Smooth muscle cell of the pulmonary artery (primary cell): ENCODE data around the gene STMND1. TPM values are rescaled to one million over a fixed set of nuclear protein-coding genes. Genes with fewer than 3 reads are reported as not detected.

Source experiments
- total RNA-seq: library from RNA; depleted of rRNA; stranded (reverse); fragments of >200 nt; gene quantifications from 2 replicates; pipeline ENCODE4 v1.2.3, GENCODE V29; 2014

The STMND1 gene
- total RNA-seq: not detected in 2 replicates

DNA sequence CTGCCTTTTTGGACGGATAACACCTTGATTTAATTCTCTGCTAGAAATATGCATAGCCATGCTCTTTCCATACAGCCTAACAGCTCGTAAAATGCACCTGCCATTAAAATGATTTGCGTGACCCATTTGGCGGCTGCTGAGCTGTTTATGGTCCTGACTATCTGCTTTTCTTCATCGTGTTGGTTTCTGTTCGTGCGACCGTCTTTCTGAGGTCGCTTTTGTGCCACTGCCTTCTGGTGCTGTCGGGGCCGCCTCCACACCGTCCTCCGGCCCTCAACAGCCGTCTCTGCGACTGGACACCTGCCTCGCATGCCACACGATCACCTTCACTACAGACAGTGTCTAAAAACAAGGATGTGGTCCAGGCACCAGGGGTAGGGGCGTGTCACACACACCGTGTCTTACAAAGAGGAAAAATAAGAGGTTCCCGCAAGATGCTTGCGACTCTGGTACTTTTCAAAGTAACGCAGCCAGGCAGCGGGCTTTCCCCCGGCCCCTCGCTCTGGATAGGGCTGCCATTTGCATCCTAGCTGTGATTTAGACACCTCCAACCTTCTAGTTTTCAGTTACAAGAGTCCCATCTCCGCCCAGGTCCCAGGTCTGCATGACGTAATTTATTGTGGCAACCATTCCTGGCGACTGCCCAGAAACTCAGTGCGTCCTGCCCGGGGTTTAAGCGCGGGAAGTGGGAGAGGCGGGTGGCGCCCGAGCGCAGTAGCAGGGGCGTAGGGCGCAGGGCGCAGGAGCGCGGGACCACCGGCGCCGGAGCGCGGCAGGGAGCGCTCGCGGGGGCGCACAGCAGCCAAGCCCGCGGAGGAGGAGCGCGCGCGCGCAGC is at the start of gene STMND1:
Gene STMND1, plus strand, starts transcription at position 629 of the 836 bp plus-strand sequence. CDS start 208 bp downstream, outside the sequence.

Other genes with a start within 250 kb of the STMND1 start
- 2.9 and 6.3 TPM in 2 replicates for gene RBM24, start 179.3 kb downstream of the STMND1 start, total RNA-seq